ENCODE results near the gene PRLHR.

The PRLHR gene

DNA sequence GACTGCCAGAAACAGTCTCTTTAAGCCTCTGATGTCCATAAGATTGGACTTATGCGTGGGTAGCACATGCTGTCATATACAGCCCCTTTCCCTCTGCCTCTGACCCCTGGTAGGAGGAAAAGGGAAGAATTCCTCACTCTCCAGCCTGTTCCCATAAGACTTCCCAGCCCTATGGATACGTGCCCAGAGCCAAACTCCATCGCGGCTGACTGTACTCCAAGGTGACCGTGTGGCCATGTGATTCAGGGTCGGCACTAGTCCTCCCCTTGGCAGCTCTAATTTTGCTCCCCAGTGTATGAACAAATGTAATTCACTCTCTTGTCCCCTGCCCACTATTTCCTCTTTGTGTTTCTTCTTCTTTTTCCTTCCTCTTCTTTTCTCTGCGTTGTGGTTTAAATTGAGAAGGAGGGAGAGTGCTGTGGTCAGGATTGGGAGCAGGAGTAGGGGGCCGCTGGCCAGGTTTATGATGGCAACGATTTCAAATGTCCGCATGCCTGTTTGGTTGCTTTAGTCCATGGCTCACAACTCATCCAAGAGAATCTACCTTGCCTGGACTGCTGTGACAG lies 43.8 kb downstream of the PRLHR start:
- no peak for DNase-seq

DNA sequence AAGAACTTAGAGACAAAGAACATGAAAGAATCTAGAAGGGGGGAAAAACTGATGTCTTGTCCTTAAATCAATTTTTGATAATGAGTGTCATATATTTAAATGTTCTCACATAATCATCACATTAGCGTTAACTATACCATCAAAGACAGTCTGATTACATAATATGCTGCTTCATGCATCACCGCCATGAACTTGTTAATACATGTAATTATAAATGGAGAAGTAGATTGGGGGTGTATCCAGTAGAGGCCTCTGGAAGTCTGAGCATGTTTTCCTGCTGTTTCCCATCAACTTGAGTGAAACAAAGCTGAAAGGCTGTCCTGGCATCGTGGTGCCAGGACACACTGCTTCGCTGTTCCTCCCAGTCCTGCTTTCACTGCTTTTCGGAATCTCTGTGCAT lies 48.2 kb downstream of the PRLHR start:
- DNase-seq, result no peak

- DNase-seq, result no peak
Measured at GRCh38 chr10:118546479-118546878, 49.0 kb downstream of the PRLHR start.

GRCh38 chr10:118545381-118545780 lies 50.1 kb downstream of the PRLHR start:
- no peak for DNase-seq

GRCh38 chr10:118544401-118544948 lies 51.0 kb downstream of the PRLHR start:
- DNase-seq, result no peak

- DNase-seq, result peak in 3 of 4 experiments; percentile 12 to 31 (median 13)
Measured at GRCh38 chr10:118543714-118544400, 51.6 kb downstream of the PRLHR start.

- DNase-seq, result no peak
Measured at GRCh38 chr10:118542745-118543144, 52.7 kb downstream of the PRLHR start.

DNA sequence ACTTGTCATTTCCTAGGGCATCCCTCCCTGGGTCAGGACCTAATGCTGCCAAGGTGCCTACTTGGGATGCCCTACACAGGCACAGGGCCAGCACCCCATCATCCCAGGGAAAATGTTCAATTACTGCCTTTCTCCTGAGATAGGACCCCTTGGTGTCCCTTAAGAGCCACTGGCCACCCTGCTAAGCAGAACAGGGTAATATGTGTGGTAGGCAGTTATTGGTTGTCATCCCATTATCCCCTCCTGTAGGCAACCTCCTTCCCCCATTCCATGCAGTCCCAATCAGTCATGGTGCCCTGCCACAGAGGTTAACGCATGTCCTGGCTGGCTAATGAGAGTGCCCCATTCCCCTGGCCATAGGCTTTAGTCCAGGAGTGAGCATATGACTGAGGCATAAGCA lies 53.2 kb downstream of the PRLHR start:
- DNase-seq, result no peak

DNA sequence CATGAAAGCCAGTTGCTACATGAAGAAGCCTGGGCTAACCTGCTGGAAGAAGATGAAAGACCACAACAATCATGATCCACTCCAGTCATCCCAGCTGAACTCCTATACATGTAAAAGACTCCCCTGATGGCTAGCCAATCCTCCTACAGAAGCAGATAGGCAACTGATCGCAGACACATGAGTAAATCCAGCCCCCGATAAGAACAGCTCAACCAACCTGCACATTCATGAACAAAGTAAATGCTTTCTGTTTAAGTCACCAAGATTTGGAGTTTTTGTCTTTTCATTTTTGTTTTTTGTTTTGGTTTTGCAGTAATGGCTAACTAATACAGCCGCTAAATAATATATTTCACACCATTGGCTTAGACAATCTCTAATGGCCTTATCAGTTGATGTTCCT lies 53.7 kb downstream of the PRLHR start:
- DNase-seq, result no peak
